Measurements from ENCODE around the gene KLC1.

KLC1 gene

GRCh38 chr14:103737432-103738045 is 108.5 kb downstream of the KLC1 start:
- TF ChIP-seq FOXP2 (optimal IDR thresholded peaks at IDR 0.05; ENCODE audit: borderline replicate concordance, extremely low read depth, extremely low read length, insufficient read depth) (no peak), TAF1 (IDR thresholded peaks at IDR 0.05; ENCODE audit: borderline replicate concordance, insufficient read depth, low read length) (no peak), REST (IDR thresholded peaks at IDR 0.05; ENCODE audit: insufficient read depth in 1 of 2, low read depth in 2 of 2, low read length in 2 of 2) (no peak), SIN3A (IDR thresholded peaks at IDR 0.05; ENCODE audit: borderline replicate concordance, insufficient read depth, low read length) (no peak), POLR2AphosphoS5 (IDR thresholded peaks at IDR 0.05; ENCODE audit: low read depth, low read length) (no peak)

- TF ChIP-seq SIN3A (IDR thresholded peaks at IDR 0.05; ENCODE audit: borderline replicate concordance, insufficient read depth, low read length) (no peak), POLR2AphosphoS5 (IDR thresholded peaks at IDR 0.05; ENCODE audit: low read depth, low read length) (no peak), REST (IDR thresholded peaks at IDR 0.05; ENCODE audit: insufficient read depth in 1 of 2, low read depth in 2 of 2, low read length in 2 of 2) (no peak), FOXP2 (optimal IDR thresholded peaks at IDR 0.05; ENCODE audit: borderline replicate concordance, extremely low read depth, extremely low read length, insufficient read depth) (no peak), TAF1 (IDR thresholded peaks at IDR 0.05; ENCODE audit: borderline replicate concordance, insufficient read depth, low read length) (no peak)
Observed at GRCh38 chr14:103738166-103738565, 109.2 kb downstream of the KLC1 start.

DNA sequence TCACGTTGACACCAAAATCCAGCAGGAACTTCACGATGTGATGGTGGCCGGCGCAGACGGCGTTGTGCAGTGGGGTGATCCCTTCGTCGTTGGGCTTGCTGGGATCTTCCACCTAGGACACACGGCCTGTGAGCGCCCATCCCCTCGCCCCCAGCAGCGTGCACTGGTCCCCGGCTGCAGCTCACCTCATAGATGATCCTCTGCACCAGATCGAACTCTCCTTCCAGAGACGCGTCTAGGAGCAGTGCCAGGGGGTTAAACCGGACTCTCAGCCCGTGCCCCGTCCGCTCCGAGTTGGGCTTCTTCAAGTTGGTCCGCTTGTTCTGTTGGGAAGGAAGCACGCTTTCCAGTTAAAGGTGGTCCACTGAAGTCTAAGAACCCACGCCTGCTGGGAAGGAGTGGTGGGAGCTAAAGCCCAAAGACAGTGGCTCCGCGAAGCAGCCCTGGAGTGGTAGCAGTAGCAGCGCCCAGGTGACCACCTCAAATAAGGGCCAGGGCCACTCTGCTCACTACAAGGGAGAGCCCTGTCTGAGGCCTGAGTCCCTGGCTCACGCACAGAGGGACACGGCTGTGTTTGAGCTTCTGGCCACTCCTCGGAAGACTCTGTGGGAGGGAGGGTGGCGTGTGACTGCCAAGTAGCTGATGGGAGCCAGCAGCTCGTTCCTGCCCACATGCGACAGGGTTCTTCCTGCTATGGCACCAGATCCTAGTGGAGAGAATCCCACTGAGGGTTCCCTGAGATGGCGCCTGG is 109.9 kb downstream of the KLC1 start:
- TF ChIP-seq SIN3A (IDR thresholded peaks at IDR 0.05; ENCODE audit: borderline replicate concordance, insufficient read depth, low read length) (no peak), FOXP2 (optimal IDR thresholded peaks at IDR 0.05; ENCODE audit: borderline replicate concordance, extremely low read depth, extremely low read length, insufficient read depth) (no peak), REST (IDR thresholded peaks at IDR 0.05; ENCODE audit: insufficient read depth in 1 of 2, low read depth in 2 of 2, low read length in 2 of 2) (no peak)

- TF ChIP-seq REST (IDR thresholded peaks at IDR 0.05; ENCODE audit: insufficient read depth in 1 of 2, low read depth in 2 of 2, low read length in 2 of 2): no peak
- TF ChIP-seq SIN3A (IDR thresholded peaks at IDR 0.05; ENCODE audit: borderline replicate concordance, insufficient read depth, low read length): no peak
- TF ChIP-seq TAF1 (IDR thresholded peaks at IDR 0.05; ENCODE audit: borderline replicate concordance, insufficient read depth, low read length): no peak
- TF ChIP-seq FOXP2 (optimal IDR thresholded peaks at IDR 0.05; ENCODE audit: borderline replicate concordance, extremely low read depth, extremely low read length, insufficient read depth): no peak
- TF ChIP-seq POLR2AphosphoS5 (IDR thresholded peaks at IDR 0.05; ENCODE audit: low read depth, low read length): no peak
Observed at GRCh38 chr14:103739466-103739792, 110.4 kb downstream of the KLC1 start.
